Eye (tissue), 1 donor: ENCODE data around the gene C2CD5.
"Not testable (repeated sequence)": the region's sequence is repeated elsewhere in the genome, so short reads cannot be mapped to it uniquely, and the experiment has no call there.

Experiments used
- DNase-seq: peaks from one replicate; pipeline ENCODE4 v3.0.0-alpha.2; 2015

The C2CD5 gene

DNA sequence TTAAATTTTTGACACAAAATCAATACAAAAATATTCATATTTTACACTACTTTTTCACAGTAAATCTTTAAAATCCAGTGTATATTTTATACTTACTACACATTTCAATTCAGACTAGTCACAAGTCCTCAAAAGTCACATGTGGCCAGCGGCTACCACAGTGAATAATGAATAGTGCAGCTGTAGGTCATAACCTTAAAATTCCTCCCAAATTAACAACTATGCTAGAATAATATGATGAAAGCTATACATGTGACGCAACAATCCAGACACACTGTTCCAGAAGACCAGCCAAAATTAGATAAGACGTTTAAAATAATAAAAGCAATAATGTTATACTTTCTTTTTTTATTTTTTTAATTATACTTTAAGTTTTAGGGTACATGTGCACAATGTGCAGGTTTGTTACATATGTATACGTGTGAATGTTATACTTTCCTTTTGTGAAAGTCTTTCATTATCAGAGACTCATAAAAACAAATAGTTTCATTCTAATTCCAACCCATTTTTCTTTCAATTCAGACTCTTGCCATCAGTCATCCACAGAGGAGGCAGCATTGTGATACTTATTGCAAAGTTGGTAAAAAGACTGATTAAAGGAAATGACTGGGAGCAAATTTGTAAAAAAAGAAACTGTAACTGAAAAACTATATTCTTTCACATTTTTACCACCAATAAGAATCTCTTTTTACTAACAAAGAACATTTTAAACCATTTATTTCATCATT, 67.0 kb downstream of the C2CD5 start:
- peak; percentile 10 for DNase-seq

DNA sequence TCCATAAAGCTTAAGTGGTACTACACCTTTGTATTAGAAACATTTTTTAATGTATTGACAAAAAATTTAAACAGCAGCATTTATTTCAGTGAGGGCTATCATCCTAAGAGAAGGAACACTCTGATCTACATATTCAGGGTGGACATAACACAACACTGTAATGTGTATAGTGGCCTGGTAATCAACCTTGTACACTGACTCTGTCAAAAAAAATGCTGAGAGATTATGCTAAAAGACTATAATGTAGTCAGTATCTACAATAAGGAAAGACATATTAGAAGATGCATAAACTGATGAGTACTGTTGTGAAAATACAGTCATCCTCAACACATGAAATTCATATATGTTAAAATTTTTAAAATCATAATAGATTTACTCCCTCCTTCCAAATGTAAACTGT, 68.2 kb downstream of the C2CD5 start:
- DNase-seq: no peak

DNA sequence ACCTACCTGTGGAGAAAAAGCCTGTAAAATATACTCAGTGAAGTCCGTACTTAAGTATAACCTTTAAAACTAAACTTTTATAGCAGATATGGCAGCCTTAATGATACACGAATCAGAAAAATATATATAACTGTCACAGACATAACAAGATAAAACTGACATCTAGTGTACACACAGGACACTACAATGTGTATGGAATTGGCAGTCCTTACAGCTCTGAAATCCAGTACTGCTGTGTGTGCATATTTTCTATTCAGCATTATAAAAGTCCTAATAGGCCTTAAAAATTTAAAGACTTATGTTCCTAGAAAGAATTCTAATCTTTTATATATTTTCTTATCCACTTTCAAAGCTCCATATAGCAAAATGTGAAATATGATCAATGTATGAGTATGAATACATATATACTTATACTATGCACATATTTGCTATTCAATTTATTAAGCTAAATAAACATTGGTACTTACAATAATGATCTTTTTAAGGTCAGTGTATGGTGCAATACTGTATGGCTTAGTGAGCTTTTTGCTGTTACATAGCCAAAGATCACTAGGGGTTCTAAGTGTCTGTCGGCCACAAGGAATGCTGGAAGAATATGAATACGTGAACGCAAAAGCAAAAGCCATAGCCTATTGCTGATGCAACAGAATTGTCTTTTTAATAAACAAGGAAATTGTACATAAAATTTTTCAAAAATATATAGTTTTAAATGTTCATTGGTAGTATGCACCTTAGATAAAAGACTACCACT, 69.2 kb downstream of the C2CD5 start:
- no peak for DNase-seq

DNA sequence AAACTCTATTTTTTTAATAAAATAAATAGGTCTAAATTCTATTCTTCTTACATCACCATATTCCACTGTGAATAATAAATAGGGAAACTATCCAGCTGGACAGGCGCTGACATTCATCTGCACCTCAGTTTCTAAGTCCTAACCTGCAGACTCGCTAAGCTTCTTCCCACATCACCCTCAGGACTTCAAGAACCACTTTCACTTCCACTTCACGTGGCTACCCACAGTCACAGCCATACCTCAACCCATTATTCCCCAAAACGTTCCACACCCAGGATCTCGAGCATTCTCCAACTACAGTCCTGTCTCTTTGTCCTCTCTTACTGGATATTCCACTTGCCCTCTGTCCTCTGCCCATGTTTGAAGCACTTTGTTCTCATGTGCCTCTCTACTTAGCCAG, 71.1 kb downstream of the C2CD5 start:
- DNase-seq: no peak

DNA sequence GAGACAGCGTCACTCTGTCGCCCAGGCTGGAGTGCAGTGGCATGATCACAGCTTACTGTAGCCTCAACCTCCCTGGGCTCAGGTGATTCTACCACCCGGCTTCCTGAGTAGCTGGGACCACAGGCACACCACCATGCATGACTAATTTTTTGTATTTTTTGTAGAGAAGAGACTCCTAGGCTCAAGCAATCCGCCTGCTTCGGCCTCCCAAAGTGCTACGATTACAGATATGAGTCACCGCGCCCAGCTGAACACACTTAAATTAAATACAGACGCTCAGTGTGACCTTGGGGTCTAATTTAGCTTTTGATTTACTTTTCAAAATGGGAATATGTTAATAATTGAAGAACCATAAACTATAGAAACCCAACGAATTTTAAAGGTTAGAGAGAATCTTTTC, 77.2 kb downstream of the C2CD5 start:
- DNase-seq: no peak

DNA sequence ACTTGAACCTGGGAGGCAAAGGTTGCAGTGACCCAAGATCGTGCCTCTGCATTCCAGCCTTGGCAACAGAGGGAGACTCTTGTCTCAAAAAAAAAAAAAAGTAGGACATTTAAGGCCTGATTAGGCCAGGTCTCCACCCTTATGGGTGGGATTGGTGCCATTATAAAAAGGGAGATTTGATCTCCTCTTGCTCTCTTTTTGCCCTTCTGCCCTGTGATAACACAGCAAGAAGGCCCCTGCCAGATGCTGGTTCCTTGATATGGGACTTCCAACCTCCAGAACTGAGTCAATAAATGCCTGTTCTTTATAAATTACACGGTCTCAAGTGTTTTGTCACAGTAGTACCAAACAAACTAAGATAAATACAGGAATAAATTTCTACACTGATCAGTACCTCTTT, 81.0 kb downstream of the C2CD5 start:
- DNase-seq: no peak

DNA sequence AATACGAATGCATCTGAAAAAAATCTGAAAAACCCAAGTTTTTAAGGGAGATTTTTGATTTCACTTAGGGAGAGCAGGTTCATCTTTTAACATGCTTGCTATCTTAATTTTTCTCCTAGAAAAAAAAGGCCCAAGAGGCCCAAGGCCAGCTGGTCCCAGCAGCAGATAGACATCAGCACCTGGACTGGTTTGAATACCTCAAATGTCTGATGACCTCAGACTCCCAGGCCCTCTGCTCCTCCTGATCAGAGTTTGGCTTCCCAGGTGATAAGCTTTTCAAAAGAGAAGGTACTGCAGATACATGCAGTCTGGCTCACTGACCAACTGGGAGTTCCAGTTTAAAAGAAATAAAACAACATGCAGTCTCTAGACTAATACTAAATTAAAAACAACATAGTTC, 82.6 kb downstream of the C2CD5 start:
- no peak for DNase-seq

DNA sequence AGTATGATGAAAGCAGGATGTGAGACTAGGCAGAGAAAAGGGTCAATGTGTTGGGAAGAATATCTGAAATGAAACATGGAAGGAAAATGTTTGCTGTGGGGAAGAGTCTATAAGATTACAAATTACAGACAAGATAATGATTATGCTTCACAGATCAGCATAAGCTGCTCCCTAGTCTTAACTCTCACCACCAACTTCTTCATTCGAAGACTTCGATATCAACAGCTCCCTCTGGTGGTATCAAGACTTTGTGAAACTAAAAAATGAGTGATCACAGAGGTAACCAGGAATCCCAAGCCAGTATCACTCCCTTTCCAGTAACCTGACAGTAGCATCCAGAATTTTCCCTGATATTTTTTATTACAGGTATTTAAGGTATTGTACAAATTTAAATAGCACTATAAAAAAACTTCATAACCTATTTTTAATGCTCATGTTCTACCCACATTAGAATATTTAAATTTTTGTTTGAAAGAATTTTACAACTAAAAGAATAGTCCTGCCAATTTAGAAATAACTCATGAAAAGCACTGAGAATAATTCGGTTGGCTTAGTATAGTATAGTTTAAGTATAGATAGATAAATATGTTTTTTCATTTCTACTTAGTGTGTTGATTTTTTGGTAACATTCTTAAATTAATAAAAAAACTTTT, 84.4 kb downstream of the C2CD5 start:
- DNase-seq: peak; percentile 65

DNA sequence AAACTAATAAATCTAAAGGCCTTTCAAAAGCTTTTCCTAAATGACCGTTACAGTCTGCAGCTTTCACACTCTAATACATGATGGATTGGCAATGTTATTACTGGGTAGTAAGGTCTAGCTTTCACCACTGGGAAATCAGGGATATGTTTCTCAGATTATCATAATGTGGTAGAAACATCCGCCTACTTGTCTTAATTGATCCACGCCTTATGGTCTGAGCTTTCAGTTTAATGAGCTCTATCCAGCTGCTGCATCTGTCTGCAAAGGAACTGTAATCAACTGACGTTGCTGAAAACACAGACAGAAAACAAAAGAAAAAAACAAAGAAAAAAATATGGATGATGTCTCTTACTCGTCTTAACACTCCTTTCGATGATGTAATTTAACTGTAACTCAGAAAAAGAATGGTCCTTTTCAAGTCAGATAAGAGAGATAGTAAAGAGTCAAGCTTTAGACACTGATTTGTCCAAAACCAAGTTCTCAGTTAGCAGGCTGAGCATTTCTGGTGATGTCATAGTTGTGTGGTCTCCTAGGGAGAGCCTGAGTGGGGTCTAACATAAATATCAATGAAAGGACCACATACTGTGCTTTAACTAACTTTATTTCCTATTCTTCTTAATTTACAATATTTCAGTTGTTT, 85.9 kb downstream of the C2CD5 start:
- peak; percentile 36 for DNase-seq

DNA sequence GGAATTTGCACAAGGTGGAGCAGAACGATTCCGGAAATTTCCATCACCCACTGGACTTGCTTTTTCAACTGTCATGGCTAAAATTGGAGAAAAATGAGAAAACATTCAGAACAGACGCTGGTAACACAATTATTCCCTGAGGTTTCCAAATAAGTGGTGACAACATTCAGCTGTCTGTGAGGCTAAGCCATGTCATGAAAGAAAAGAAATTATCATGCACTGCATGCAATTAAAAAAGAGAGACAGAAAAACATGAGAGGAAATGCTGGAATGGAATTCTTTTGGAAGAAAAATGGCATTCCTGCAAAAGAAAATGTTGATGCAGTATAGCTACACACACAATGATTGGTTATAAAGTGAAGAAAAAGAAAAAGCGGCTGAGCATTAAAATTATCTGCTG, 87.3 kb downstream of the C2CD5 start:
- no peak for DNase-seq

DNA sequence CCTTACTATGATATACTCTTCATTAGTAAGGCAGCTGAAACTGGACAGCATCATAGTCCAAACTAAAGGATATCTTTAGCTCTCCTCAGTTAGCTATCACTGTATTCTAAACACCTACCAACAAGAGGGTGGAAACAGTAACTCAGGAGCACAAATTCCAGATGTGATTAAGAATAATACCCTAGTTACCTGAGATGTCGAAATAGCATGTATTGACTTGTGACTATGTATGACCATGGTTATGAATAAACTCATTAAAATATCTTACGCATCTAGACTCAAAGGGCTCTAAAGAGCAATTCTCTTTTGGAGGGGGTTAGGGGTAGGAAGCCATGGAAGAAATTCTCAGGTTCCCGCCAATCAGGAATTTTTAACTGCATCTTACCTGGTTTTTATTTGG, 90.8 kb downstream of the C2CD5 start:
- no peak for DNase-seq

DNA sequence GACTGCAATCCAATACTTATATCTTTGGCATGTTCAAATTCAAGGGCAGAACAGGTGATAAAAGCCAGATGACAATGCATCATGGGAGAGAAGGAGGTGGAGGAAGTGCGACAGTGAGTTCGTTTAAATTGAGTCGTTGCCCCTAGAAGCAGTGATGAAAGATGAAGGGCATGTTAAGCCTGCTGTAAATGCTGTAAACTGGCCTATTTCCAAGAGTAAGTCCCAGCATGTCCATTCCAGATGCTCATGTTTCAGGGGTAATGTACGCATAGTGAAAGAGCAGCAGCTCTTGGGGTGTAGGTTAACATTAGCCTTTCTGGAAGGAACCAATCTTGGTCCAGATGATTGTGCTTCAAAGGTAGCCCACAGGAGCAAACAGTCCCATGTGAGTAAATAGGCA, 97.1 kb downstream of the C2CD5 start:
- peak; percentile 17 for DNase-seq

DNA sequence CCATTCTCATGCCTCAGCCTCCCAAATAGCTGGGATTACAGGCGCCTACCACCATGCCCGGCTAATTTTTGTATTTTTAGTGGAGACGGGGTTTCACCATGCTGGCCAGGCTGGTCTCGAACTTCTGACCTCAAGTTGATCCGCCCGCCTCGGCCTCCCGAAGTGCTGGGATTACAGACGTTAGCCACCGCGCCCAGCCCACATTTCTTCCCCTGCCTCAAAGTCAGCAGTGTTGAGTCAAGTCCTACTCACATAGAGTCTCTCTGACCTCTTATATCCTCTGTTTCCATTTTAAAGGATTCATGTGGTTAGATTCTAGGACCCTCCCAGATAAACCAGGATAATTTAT, 100.1 kb downstream of the C2CD5 start:
- not testable (repeated sequence) for DNase-seq

DNA sequence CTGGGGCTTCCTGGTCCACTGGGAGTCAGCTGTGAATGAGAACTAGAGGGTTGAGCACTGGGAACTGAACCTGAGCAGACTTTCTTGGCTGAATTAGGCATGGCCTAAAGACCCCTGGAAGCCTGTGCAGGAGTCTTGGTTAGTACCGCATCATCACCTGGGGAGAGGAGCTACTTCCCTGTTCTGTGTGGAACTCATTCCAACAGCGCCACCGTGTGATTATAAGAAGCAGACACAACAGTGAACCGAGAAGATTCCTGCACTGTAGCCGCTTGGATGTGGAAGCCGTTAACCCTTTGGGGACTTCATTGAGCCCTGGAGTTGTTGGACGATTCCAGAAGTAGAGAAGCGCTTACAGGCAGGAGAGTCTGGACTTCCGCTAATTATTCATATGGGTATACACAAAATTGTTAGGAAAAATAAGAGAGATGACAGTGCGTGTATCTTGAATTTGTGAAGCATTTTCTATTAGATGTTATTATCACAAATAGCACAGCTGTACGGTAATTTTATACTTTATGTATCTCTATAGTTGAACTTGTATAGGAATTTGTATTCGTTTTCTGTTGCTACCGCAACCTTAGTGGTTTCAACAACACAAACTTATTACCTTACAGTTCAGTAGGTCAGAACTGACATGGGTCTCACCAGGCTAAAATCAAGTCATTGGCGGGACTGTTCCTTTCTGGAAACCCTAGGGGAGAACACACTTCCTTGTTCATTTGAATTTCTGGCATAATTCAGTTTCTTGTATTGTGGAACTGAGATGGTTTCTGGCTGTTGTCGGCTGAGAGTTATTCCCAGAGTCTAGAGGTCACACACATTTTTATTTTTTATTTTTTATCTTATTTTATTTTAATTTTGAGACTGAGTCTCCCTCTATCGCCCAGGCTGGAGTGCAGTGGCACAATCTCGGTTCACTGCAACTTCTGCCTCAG, 100.7 kb downstream of the C2CD5 start:
- peak; percentile 92 for DNase-seq

DNA sequence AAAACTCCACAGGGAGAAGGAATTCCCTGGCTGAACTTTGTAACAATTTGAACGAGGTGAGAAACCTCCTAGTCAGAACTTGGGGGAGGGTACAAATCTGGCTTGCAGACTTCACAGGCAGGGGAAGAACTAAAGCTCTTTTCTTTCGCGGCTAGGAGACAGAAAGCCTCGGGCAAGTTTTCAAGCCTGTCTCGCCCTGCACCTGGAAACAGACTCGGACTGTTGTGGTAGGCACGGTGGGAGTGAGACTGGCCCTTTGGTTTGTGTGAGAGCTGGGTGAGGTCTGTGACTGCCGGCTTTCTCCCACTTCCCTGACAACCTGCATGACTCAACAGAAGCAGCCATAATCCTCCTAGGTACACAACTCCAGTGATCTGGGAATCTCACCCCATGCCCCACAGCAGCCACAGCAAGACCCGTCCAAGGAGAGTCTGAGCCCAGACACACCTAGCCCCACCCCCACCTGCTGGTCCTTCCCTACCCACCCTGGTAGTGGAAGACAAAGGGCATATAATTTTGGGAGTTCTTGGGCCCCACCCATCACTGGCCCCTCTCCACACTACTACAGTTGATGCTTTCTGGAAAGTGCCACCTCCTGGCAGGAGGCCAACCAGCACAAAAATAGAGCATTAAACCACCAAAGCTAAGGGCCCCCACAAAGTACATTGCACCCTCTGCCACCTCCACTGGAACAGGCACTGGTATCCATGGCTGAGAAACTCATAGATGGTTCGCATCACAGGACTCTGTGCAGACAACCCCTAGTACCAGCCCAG, 107.1 kb downstream of the C2CD5 start:
- no peak for DNase-seq

DNA sequence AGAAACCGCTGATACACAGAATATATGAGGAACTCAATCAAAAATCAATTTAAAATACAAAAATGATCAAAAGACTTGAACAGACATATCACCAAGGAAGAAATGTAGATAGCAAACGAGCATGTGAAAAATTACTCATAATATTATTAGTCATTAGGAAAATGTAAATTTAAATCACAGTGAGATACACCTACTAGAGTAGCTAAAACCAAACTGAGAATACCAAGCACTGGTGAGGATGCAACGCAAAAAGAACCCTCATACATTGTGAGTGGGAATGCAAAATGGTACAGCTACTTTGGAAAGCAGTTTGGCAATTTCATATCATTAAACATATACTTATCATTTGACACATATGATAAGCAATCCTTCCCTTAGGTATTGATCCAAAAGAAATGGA, 108.8 kb downstream of the C2CD5 start:
- DNase-seq: no peak

DNA sequence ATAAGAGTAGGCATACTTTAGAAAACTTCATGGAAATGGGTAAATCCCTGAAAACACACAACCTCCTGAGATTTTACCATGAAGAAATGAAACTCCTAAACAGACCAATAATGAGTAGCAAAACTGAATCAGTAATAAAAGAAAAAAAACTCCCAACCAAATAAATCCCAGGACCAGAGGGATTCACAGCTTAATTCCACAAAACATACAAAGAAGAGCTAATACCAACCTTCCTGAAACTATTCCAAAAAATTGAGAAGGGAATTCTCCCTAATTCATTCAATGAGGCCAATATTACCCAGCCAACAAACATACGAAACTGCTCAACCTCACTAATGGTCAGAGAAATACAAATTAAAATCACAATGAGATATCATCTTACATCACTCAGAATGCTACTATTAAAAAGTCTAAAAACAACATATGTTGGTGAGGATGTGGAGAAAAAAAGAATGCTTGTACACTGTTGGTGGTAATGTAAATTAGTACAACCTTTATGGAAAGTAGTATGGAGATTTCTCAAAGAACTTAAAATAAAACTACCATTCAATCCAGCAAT, 112.6 kb downstream of the C2CD5 start:
- DNase-seq: no peak

DNA sequence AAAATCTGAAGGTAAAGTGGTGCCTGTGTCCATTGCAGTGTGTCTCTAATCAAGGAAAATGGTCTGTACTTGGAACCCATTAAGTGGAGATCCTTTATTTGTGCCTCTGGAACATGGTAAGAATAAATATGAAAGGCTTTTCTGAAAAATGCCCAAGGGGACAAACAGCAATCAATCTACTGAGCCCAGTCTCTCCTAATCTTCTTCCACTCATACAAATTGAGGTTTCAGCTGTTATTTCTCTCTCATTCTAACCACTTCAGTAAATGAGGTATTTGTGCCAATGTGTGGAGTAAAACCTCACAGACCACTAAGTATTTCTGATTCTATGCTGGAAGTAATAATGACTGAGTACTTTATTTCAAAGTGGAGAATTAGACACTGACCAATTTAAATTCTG, 127.5 kb downstream of the C2CD5 start:
- no peak for DNase-seq

DNA sequence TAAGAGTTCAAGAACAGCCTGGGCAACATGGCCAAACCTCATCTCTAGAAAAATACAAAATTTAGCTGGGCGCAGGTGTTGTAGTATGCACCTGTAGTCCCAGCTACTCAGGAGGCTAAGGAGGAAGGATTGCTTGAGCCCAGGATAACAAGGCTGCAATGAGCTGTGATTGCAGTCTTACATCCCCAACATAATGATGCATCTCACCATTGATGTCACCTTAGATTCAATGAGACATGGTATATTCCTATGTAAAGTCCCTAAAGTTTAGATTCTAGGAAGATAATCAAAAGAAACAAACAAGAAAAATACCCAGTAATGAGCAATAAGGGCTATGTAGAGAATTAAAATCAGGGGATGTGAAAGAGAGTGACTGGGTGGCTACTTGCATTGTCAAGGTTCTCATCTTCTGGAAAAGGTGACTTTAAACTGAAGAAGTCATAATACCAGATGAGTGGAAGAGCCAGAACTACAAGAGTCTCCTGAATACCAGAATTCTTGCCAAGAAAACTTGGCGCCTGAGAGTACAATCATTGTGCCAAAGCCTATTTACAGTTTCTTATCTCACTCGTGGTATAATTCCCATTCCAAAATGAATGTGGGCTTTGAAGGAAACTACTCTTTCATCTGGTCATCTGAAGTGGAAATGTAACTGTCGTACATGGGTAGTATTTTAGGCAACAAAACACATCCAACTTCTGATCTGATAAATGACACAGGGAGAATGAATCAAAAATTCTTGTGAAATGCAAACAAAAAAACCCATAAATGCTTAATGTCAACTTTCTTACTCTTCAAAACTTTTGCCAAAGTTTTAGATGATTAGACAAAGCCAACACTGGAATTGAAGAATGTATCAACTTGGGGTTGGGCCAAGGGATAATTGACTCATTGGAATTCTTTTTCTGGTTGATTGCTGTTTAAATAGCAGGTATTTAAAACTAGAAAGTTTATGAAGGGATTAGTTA, 128.7 kb downstream of the C2CD5 start:
- DNase-seq: peak; percentile 29

DNA sequence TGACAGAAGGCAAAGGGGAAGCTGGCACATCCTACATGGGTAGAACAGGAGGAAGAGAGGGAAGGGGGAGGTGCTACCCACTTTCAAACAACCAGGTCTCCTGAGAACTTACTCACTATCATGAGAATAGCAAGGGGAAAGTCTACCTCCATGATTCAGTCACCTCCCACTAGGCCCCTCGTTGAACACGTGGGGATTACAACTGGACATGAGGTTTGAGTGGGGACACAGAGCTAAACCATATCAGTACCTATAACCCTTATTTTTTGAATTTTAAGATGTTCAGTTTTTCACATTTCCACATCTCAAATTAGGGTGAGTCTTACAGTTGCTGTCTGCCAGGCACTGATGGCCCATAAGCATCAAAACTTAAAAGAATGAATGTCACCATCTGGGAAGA, 129.6 kb downstream of the C2CD5 start:
- DNase-seq: no peak
